GM23338 (cell line): Measurements from ENCODE around the gene IFI16. TPM values are rescaled to one million over a fixed set of nuclear protein-coding genes. Genes with fewer than 3 reads are reported as not detected.

Experiments
- ATAC-seq: fragments of 200-7000 bp; cut with Tn5 transposase; 3 replicates; pipeline ENCODE4 v1.9.1; 2020
- DNase-seq: peaks from one replicate; pipeline ENCODE4 v3.0.0-alpha.2; 2015; ENCODE audit warnings: low spot score
- H2AFZ ChIP-seq: fragments of 200-600 bp; sonication (generic); 2 replicates; pipeline ENCODE4 v1.8.0; 2016; ENCODE audit warnings: antibody characterized with exemption, mild to moderate bottlenecking, moderate library complexity
- H3F3A ChIP-seq: fragments of 200-600 bp; sonication (generic); replicated peaks from 2 replicates; pipeline ENCODE4 v1.8.0; 2017; ENCODE audit warnings: antibody characterized with exemption, mixed run types, low read depth
- H3K27ac ChIP-seq: fragments of 200-600 bp; sonication (generic); 2 replicates; pipeline ENCODE4 v1.6.1; 2016; ENCODE audit warnings: low read depth
- H3K27me3 ChIP-seq: fragments of 200-600 bp; sonication (generic); 2 replicates; pipeline ENCODE4 v1.8.0; 2016; ENCODE audit warnings: mild to moderate bottlenecking, mixed run types, moderate library complexity; ENCODE audit not compliant: insufficient read depth
- H3K36me3 ChIP-seq: fragments of 200-600 bp; sonication (generic); 2 replicates; pipeline ENCODE4 v1.8.0; 2016; ENCODE audit warnings: mild to moderate bottlenecking; ENCODE audit not compliant: insufficient read depth
- H3K4me1 ChIP-seq: fragments of 200-600 bp; sonication (generic); 2 replicates; pipeline ENCODE4 v1.8.0; 2016; ENCODE audit warnings: mild to moderate bottlenecking, moderate library complexity; ENCODE audit not compliant: insufficient read depth
- H3K4me2 ChIP-seq: fragments of 200-600 bp; sonication (generic); 2 replicates; pipeline ENCODE4 v1.7.1; 2017; ENCODE audit warnings: mixed run types
- H3K4me3 ChIP-seq: fragments of 200-600 bp; sonication (generic); 2 replicates; pipeline ENCODE4 v1.6.1; 2016; ENCODE audit warnings: mixed run types
- H3K79me2 ChIP-seq: fragments of 200-600 bp; sonication (generic); replicated peaks from 2 replicates; pipeline ENCODE4 v1.8.0; 2017; ENCODE audit warnings: mild to moderate bottlenecking; ENCODE audit not compliant: insufficient read depth
- H3K9me2 ChIP-seq: fragments of 200-600 bp; sonication (generic); 2 replicates; pipeline ENCODE4 v1.8.0; 2017; ENCODE audit not compliant: insufficient read depth
- H4K20me1 ChIP-seq: fragments of 200-600 bp; sonication (generic); replicated peaks from 2 replicates; pipeline ENCODE4 v1.8.0; 2017; ENCODE audit warnings: mild to moderate bottlenecking; ENCODE audit not compliant: insufficient read depth
- H3K27ac Mint-ChIP-seq: 2 replicates; pipeline ENCODE4 v1.8.0; 2020; ENCODE audit warnings: inconsistent platforms, mild to moderate bottlenecking, moderate library complexity, mixed read lengths
- H3K27me3 Mint-ChIP-seq: 3 replicates; pipeline ENCODE4 v1.8.0; 2022; ENCODE audit warnings: low read depth, mild to moderate bottlenecking, moderate library complexity, mixed read lengths, inconsistent platforms; ENCODE audit not compliant: insufficient read depth, poor library complexity
- H3K36me3 Mint-ChIP-seq: 3 replicates; pipeline ENCODE4 v1.8.0; 2021; ENCODE audit warnings: low read depth, mild to moderate bottlenecking, inconsistent platforms, moderate library complexity, mixed read lengths
- H3K4me1 Mint-ChIP-seq: 3 replicates; pipeline ENCODE4 v1.8.0; 2020; ENCODE audit warnings: mild to moderate bottlenecking, inconsistent platforms, mixed read lengths
- H3K4me3 Mint-ChIP-seq: 3 replicates; pipeline ENCODE4 v1.8.0; 2021; ENCODE audit warnings: moderate library complexity, mild to moderate bottlenecking, inconsistent platforms, mixed read lengths
- H3K9me3 Mint-ChIP-seq: 3 replicates; pipeline ENCODE4 v1.8.0; 2020; ENCODE audit warnings: moderate library complexity, mild to moderate bottlenecking, inconsistent platforms, mixed read lengths
- CREB1 ChIP-seq: fragments of 250-450 bp; sonication (Bioruptor Pico); IDR thresholded peaks from 2 replicates; pipeline ENCODE4 v1.5.0; 2020; ENCODE audit warnings: low read depth, mild to moderate bottlenecking, moderate library complexity
- EZH2 ChIP-seq: fragments of 200-600 bp; sonication (generic); IDR thresholded peaks from one replicate; pipeline ENCODE4 v1.8.0; 2017; ENCODE audit warnings: antibody characterized with exemption, mild to moderate bottlenecking, low read depth; ENCODE audit not compliant: unreplicated experiment
- EZH2phosphoT487 ChIP-seq: fragments of 200-600 bp; sonication (generic); IDR thresholded peaks from one replicate; pipeline ENCODE4 v1.8.1; 2018; ENCODE audit warnings: antibody characterized with exemption; ENCODE audit not compliant: unreplicated experiment
- JUNB ChIP-seq: IDR thresholded peaks from one replicate; pipeline ENCODE4 v1.6.1; 2016; ENCODE audit warnings: antibody characterized with exemption; ENCODE audit not compliant: unreplicated experiment
- POLR2AphosphoS5 ChIP-seq: IDR thresholded peaks from 2 replicates; pipeline ENCODE4 v1.6.1; 2016; ENCODE audit warnings: antibody characterized with exemption, low read depth
- polyA plus RNA-seq: library from polyadenylated mRNA; unstranded; fragments of >200 nt; fragmentation: Nextera tagmentation; extraction: Ambion mirVana; gene quantifications from 2 replicates; pipeline ENCODE4 v1.2.1, GENCODE V29; 2016
- total RNA-seq: library from RNA; depleted of rRNA; stranded (reverse); fragments of >200 nt; shearing (Covaris generic); gene quantifications from 2 replicates; pipeline ENCODE4 v1.2.3, GENCODE V29; 2014
- TF ChIP-seq, protein P1 (sequence below): fragments of 250-450 bp; sonication (Bioruptor Pico); IDR thresholded peaks from 2 replicates; pipeline ENCODE4 v1.5.0; 2020; ENCODE audit warnings: mild to moderate bottlenecking, moderate library complexity
- TF ChIP-seq, protein P2 (sequence below): IDR thresholded peaks from one replicate; pipeline ENCODE4 v1.6.1; 2018; ENCODE audit warnings: antibody characterized with exemption; ENCODE audit not compliant: unreplicated experiment

IFI16 gene
- total and polyA plus RNA-seq, 2 experiments from 2014 or later: 0.31 to 2.1 TPM

DNA sequence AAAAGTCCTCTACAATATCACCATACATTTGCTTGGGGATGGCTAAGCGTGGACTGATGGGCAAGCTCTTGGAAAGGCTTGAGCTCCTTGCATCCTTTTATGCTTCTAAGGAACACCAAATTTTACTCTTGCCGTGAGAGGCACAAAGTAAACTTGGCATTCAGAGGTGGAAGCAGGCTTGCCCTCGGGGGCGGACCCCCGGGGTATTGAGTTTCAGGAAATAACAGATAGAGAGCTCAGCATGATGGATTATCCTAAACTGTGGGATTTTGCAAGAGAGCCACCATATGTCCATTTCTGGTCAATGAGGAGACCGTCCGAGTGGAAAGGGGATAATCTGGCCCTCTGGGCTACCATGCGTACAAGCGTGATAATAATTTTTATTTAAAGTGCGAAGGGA lies 14.0 kb downstream of the IFI16 start:
- DNase-seq: peak; percentile 29

More for the DNA sequence above, 14.0 kb downstream of the IFI16 start:
- no peak overlapping the region for H2AFZ ChIP-seq
- H3K36me3 Mint-ChIP-seq: no peaks in the 10 kb centered on the region
- no peak overlapping the region for H3K27ac ChIP-seq
- H3K36me3 ChIP-seq: no peaks in the 10 kb centered on the region
- H3K4me3 Mint-ChIP-seq: no peak overlapping the region; the same call in 2 of the 3 replicates
- TF ChIP-seq EZH2phosphoT487: no peak
- no peak for TF ChIP-seq CREB1 (CRISPR knock-in tag)
- TF ChIP-seq POLR2AphosphoS5: no peak
- TF ChIP-seq, protein P1, sequence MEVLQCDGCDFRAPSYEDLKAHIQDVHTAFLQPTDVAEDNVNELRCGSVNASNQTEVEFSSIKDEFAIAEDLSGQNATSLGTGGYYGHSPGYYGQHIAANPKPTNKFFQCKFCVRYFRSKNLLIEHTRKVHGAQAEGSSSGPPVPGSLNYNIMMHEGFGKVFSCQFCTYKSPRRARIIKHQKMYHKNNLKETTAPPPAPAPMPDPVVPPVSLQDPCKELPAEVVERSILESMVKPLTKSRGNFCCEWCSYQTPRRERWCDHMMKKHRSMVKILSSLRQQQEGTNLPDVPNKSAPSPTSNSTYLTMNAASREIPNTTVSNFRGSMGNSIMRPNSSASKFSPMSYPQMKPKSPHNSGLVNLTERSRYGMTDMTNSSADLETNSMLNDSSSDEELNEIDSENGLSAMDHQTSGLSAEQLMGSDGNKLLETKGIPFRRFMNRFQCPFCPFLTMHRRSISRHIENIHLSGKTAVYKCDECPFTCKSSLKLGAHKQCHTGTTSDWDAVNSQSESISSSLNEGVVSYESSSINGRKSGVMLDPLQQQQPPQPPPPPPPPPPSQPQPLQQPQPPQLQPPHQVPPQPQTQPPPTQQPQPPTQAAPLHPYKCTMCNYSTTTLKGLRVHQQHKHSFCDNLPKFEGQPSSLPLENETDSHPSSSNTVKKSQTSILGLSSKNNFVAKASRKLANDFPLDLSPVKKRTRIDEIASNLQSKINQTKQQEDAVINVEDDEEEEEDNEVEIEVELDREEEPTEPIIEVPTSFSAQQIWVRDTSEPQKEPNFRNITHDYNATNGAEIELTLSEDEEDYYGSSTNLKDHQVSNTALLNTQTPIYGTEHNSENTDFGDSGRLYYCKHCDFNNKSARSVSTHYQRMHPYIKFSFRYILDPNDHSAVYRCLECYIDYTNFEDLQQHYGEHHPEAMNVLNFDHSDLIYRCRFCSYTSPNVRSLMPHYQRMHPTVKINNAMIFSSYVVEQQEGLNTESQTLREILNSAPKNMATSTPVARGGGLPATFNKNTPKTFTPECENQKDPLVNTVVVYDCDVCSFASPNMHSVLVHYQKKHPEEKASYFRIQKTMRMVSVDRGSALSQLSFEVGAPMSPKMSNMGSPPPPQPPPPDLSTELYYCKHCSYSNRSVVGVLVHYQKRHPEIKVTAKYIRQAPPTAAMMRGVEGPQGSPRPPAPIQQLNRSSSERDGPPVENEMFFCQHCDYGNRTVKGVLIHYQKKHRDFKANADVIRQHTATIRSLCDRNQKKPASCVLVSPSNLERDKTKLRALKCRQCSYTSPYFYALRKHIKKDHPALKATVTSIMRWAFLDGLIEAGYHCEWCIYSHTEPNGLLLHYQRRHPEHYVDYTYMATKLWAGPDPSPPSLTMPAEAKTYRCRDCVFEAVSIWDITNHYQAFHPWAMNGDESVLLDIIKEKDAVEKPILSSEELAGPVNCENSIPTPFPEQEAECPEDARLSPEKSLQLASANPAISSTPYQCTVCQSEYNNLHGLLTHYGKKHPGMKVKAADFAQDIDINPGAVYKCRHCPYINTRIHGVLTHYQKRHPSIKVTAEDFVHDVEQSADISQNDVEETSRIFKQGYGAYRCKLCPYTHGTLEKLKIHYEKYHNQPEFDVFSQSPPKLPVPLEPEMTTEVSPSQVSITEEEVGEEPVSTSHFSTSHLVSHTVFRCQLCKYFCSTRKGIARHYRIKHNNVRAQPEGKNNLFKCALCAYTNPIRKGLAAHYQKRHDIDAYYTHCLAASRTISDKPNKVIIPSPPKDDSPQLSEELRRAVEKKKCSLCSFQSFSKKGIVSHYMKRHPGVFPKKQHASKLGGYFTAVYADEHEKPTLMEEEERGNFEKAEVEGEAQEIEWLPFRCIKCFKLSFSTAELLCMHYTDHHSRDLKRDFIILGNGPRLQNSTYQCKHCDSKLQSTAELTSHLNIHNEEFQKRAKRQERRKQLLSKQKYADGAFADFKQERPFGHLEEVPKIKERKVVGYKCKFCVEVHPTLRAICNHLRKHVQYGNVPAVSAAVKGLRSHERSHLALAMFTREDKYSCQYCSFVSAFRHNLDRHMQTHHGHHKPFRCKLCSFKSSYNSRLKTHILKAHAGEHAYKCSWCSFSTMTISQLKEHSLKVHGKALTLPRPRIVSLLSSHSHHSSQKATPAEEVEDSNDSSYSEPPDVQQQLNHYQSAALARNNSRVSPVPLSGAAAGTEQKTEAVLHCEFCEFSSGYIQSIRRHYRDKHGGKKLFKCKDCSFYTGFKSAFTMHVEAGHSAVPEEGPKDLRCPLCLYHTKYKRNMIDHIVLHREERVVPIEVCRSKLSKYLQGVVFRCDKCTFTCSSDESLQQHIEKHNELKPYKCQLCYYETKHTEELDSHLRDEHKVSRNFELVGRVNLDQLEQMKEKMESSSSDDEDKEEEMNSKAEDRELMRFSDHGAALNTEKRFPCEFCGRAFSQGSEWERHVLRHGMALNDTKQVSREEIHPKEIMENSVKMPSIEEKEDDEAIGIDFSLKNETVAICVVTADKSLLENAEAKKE (CRISPR knock-in tag): no peak
- no peak for TF ChIP-seq EZH2
- TF ChIP-seq JUNB: no peak
- TF ChIP-seq, protein P2, sequence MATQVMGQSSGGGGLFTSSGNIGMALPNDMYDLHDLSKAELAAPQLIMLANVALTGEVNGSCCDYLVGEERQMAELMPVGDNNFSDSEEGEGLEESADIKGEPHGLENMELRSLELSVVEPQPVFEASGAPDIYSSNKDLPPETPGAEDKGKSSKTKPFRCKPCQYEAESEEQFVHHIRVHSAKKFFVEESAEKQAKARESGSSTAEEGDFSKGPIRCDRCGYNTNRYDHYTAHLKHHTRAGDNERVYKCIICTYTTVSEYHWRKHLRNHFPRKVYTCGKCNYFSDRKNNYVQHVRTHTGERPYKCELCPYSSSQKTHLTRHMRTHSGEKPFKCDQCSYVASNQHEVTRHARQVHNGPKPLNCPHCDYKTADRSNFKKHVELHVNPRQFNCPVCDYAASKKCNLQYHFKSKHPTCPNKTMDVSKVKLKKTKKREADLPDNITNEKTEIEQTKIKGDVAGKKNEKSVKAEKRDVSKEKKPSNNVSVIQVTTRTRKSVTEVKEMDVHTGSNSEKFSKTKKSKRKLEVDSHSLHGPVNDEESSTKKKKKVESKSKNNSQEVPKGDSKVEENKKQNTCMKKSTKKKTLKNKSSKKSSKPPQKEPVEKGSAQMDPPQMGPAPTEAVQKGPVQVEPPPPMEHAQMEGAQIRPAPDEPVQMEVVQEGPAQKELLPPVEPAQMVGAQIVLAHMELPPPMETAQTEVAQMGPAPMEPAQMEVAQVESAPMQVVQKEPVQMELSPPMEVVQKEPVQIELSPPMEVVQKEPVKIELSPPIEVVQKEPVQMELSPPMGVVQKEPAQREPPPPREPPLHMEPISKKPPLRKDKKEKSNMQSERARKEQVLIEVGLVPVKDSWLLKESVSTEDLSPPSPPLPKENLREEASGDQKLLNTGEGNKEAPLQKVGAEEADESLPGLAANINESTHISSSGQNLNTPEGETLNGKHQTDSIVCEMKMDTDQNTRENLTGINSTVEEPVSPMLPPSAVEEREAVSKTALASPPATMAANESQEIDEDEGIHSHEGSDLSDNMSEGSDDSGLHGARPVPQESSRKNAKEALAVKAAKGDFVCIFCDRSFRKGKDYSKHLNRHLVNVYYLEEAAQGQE: no peak
- H4K20me1 ChIP-seq: no peaks in the 10 kb centered on the region
- H3F3A ChIP-seq: no peaks in the 10 kb centered on the region
- no peaks in the 10 kb centered on the region for H3K79me2 ChIP-seq
- no peaks in the 10 kb centered on the region for H3K9me3 Mint-ChIP-seq
- peak overlapping the region; percentile 31; the same call in 1 of the 2 replicates for H3K4me2 ChIP-seq
- peaks cover 2% of the 10 kb centered on the region for H3K27me3 Mint-ChIP-seq
- ATAC-seq: no peak
- H3K4me1 ChIP-seq: peaks cover 12% of the 10 kb centered on the region
- no peaks in the 10 kb centered on the region for H3K27me3 ChIP-seq
- peaks cover 20% of the 10 kb centered on the region for H3K4me1 Mint-ChIP-seq
- H3K4me3 ChIP-seq: no peak overlapping the region
- H3K27ac Mint-ChIP-seq: no peak overlapping the region
- H3K9me2 ChIP-seq: peaks cover 3% of the 10 kb centered on the region; the same call in 1 of the 2 replicates
